HepG2 (cell line): ENCODE measurements around the gene SOX5.

Experiments used
- EP300 ChIP-seq, 3 experiments: sonication (generic) in 1 of 3; formaldehyde crosslinking in 1 of 3; IDR thresholded peaks; 2 replicates each; pipeline versions ENCODE4 v1.5.1 to v1.6.1; 2011 to 2020; ENCODE audit warnings: low read depth in 2 of 3, low read length in 2 of 3, borderline replicate concordance in 1 of 3, improper control_type of control experiment in 1 of 3, mild to moderate bottlenecking in 1 of 3, missing genetic modification reagents in 1 of 3, moderate library complexity in 1 of 3
- EZH2 ChIP-seq: conservative IDR thresholded peaks from 2 replicates; pipeline ENCODE4 v1.6.1; 2012; ENCODE audit warnings: mild to moderate bottlenecking, low read depth, low read length, moderate library complexity
- HNRNPK ChIP-seq: fragments of 200-400 bp; formaldehyde crosslinking; IDR thresholded peaks from 2 replicates; pipeline ENCODE4 v1.6.1; 2018; ENCODE audit warnings: low read length, low read depth, moderate library complexity, mild to moderate bottlenecking; ENCODE audit not compliant: poor library complexity, severe bottlenecking
- POLR2A ChIP-seq, 2 experiments: IDR thresholded peaks; 2 replicates each; pipeline ENCODE4 v1.6.1; 2011; ENCODE audit warnings: low read depth in 2 of 2, low read length in 2 of 2, mild to moderate bottlenecking in 1 of 2, moderate library complexity in 1 of 2; ENCODE audit not compliant: insufficient read depth in 1 of 2
- RFX5 ChIP-seq: IDR thresholded peaks from 2 replicates; pipeline ENCODE4 v1.6.1; 2011; ENCODE audit warnings: low read depth, low read length, improper control_type of control experiment
- ZBTB33 ChIP-seq: sonication (generic); formaldehyde crosslinking; IDR thresholded peaks from 2 replicates; pipeline ENCODE4 v1.4.0; 2020; ENCODE audit warnings: missing genetic modification reagents
- ZFP36 ChIP-seq: fragments of 150-350 bp; IDR thresholded peaks from 2 replicates; pipeline ENCODE4 v1.6.1; 2018; ENCODE audit warnings: borderline replicate concordance, low read length, low read depth; ENCODE audit not compliant: partially characterized antibody
- ZMYM2 ChIP-seq: sonication (generic); formaldehyde crosslinking; IDR thresholded peaks from 2 replicates; pipeline ENCODE4 v1.8.0; 2022; ENCODE audit warnings: mild to moderate bottlenecking, missing genetic modification reagents
- ZNF282 ChIP-seq: fragments of 450-650 bp; IDR thresholded peaks from 2 replicates; pipeline ENCODE4 v1.6.1; 2018; ENCODE audit not compliant: partially characterized antibody
- ZNF547 ChIP-seq: sonication (generic); formaldehyde crosslinking; IDR thresholded peaks from 2 replicates; pipeline ENCODE4 v1.5.1; 2020; ENCODE audit warnings: mild to moderate bottlenecking, missing genetic modification reagents
- ZNF761 ChIP-seq: sonication (generic); formaldehyde crosslinking; conservative IDR thresholded peaks from 2 replicates; pipeline ENCODE4 v1.4.0; 2020; ENCODE audit warnings: mild to moderate bottlenecking, missing genetic modification reagents
- TF ChIP-seq, protein P1 (sequence below): IDR thresholded peaks from 2 replicates; pipeline ENCODE4 v1.6.1; 2016; ENCODE audit warnings: mild to moderate bottlenecking
- TF ChIP-seq, protein P2 (sequence below): sonication (generic); formaldehyde crosslinking; IDR thresholded peaks from 2 replicates; pipeline ENCODE4 v1.4.0; 2020; ENCODE audit warnings: missing genetic modification reagents

GRCh38 chr12:23579257-23579656, 370.2 kb downstream of the SOX5 start:
- TF ChIP-seq POLR2A (IDR thresholded peaks at IDR 0.05; ENCODE audit: insufficient read depth in 1 of 2, low read depth in 2 of 2, low read length in 2 of 2) (no peak), ZBTB33 (CRISPR knock-in tag) (no peak), HNRNPK (no peak), ZMYM2 (CRISPR knock-in tag) (no peak), ZFP36 (no peak), EP300 (IDR thresholded peaks at IDR 0.05; ENCODE audit: low read depth in 2 of 2, low read length in 2 of 2) (no peak), EP300 (CRISPR knock-in tag; IDR thresholded peaks at IDR 0.05; ENCODE audit: borderline replicate concordance) (no peak), ZNF761 (CRISPR knock-in tag) (no peak), ZNF547 (CRISPR knock-in tag) (no peak), ZNF282 (no peak), RFX5 (no peak), EZH2 (no peak)
- TF ChIP-seq, protein P1, sequence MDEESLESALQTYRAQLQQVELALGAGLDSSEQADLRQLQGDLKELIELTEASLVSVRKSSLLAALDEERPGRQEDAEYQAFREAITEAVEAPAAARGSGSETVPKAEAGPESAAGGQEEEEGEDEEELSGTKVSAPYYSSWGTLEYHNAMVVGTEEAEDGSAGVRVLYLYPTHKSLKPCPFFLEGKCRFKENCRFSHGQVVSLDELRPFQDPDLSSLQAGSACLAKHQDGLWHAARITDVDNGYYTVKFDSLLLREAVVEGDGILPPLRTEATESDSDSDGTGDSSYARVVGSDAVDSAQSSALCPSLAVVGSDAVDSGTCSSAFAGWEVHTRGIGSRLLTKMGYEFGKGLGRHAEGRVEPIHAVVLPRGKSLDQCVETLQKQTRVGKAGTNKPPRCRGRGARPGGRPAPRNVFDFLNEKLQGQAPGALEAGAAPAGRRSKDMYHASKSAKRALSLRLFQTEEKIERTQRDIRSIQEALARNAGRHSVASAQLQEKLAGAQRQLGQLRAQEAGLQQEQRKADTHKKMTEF (CRISPR knock-in tag), result no peak
- TF ChIP-seq, protein P2, sequence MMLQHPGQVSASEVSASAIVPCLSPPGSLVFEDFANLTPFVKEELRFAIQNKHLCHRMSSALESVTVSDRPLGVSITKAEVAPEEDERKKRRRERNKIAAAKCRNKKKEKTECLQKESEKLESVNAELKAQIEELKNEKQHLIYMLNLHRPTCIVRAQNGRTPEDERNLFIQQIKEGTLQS (CRISPR knock-in tag), result no peak
